DND-41 (cell line): ENCODE data around the gene PCDHGB3.
"Not testable (repeated sequence)": the region's sequence is repeated elsewhere in the genome, so short reads cannot be mapped to it uniquely, and the experiment has no call there.

Experiments used
- ATAC-seq: fragments of 200-7000 bp; cut with Tn5 transposase; 3 replicates; pipeline ENCODE4 v1.9.1; 2021; ENCODE audit warnings: low read depth; ENCODE audit not compliant: insufficient read depth
- DNase-seq: peaks from one replicate; pipeline ENCODE4 v3.0.0-alpha.2; 2020
- H2AFZ ChIP-seq: 2 replicates; pipeline ENCODE4 v1.6.0; 2012; ENCODE audit warnings: low read depth, low read length
- H3K27ac ChIP-seq: 2 replicates; pipeline ENCODE4 v1.5.1; 2012; ENCODE audit warnings: low read length, inconsistent platforms
- H3K27me3 ChIP-seq: fragments of 200-600 bp; sonication (generic); 2 replicates; pipeline ENCODE4 v1.6.0; 2012; ENCODE audit warnings: low read length, mild to moderate bottlenecking, inconsistent platforms; ENCODE audit not compliant: insufficient read depth, poor library complexity
- H3K36me3 ChIP-seq: 2 replicates; pipeline ENCODE4 v1.5.1; 2012; ENCODE audit warnings: low read length, inconsistent platforms; ENCODE audit not compliant: insufficient read depth
- H3K4me1 ChIP-seq: 2 replicates; pipeline ENCODE4 v1.5.1; 2012; ENCODE audit warnings: mild to moderate bottlenecking, low read length; ENCODE audit not compliant: insufficient read depth
- H3K4me2 ChIP-seq: 2 replicates; pipeline ENCODE4 v1.6.0; 2012; ENCODE audit warnings: mild to moderate bottlenecking, moderate library complexity, low read length, inconsistent platforms; ENCODE audit not compliant: insufficient read depth
- H3K4me3 ChIP-seq, 2 experiments: fragments of 200-600 bp in 1 of 2; shearing (Covaris generic) in 1 of 2; 2 replicates each; pipeline ENCODE4 v1.5.1; 2012 to 2016; ENCODE audit warnings: inconsistent platforms in 2 of 2, low read length in 2 of 2, mild to moderate bottlenecking in 2 of 2, low read depth in 1 of 2, moderate library complexity in 1 of 2
- H3K79me2 ChIP-seq: 2 replicates; pipeline ENCODE4 v1.6.0; 2012; ENCODE audit warnings: low read length, inconsistent platforms; ENCODE audit not compliant: insufficient read depth
- H3K9ac ChIP-seq: 2 replicates; pipeline ENCODE4 v1.6.0; 2012; ENCODE audit warnings: low read depth, mild to moderate bottlenecking, inconsistent platforms, low read length, moderate library complexity
- H3K9me3 ChIP-seq: 2 replicates; pipeline ENCODE4 v1.5.1; 2012; ENCODE audit warnings: low read length, moderate library complexity, mild to moderate bottlenecking, inconsistent platforms; ENCODE audit not compliant: insufficient read depth, severe bottlenecking
- H4K20me1 ChIP-seq: 2 replicates; pipeline ENCODE4 v1.6.0; 2012; ENCODE audit warnings: low read length; ENCODE audit not compliant: insufficient read depth
- CTCF ChIP-seq: IDR thresholded peaks from 2 replicates; pipeline ENCODE4 v1.5.1; 2012; ENCODE audit warnings: borderline replicate concordance, low read length, moderate library complexity, mild to moderate bottlenecking; ENCODE audit not compliant: poor library complexity, severe bottlenecking; ENCODE audit errors: extremely low read depth
- EZH2 ChIP-seq: IDR thresholded peaks from 3 replicates; pipeline ENCODE4 v1.6.1; 2012; ENCODE audit warnings: borderline replicate concordance, low read depth, mild to moderate bottlenecking, moderate library complexity, low read length, inconsistent platforms; ENCODE audit not compliant: severe bottlenecking

Gene PCDHGB3

DNA sequence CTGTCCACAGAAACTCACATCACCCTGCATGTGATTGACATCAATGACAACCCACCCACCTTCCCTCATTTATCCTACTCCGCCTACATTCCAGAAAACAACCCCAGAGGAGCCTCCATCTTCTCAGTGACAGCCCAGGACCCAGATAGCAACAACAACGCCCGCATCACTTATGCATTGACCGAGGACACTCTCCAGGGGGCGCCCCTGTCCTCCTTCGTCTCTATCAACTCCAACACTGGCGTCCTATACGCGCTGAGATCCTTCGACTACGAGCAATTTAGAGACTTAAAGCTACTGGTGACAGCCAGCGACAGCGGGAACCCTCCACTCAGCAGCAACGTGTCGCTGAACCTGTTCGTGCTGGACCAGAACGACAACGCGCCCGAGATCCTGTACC lies 24.7 kb upstream of the PCDHGB3 start:
- Histone ChIP-seq H2AFZ (no peak overlapping the region), H3K36me3 (no peaks in the 10 kb centered on the region), H3K27me3 (no peaks in the 10 kb centered on the region), H3K79me2 (no peaks in the 10 kb centered on the region), H3K4me3 (no peak overlapping the region), H3K27ac (no peak overlapping the region), H4K20me1 (no peaks in the 10 kb centered on the region), H3K9ac (no peak overlapping the region), H3K9me3 (no peaks in the 10 kb centered on the region), H3K4me1 (no peaks in the 10 kb centered on the region), H3K4me2 (no peak overlapping the region)
- ATAC-seq (no peak), DNase-seq (no peak)
- TF ChIP-seq EZH2: no peak
- TF ChIP-seq CTCF: no peak

GRCh38 chr5:141346017-141346416 lies 24.0 kb upstream of the PCDHGB3 start:
- H3K9me3 ChIP-seq, H3K79me2 ChIP-seq, H3K4me3 ChIP-seq, H3K36me3 ChIP-seq, ATAC-seq, H3K27ac ChIP-seq, H3K9ac ChIP-seq, H4K20me1 ChIP-seq, H2AFZ ChIP-seq, H3K4me2 ChIP-seq, H3K27me3 ChIP-seq, H3K4me1 ChIP-seq, DNase-seq: not testable (repeated sequence)

GRCh38 chr5:141349917-141350619 lies 20.0 kb upstream of the PCDHGB3 start, which contains the start of gene PCDHGB1:
PCDHGB1 (plus strand) TSS chr5:141350099; CDS start chr5:141350261, 162 bp downstream.
- DNase-seq (no peak), ATAC-seq (no peak)
- TF ChIP-seq EZH2 (no peak), CTCF (peak; percentile 17)
- no peaks in the 10 kb centered on the region for H3K4me1 ChIP-seq
- H3K27ac ChIP-seq: no peak within 1 kb of the TSS
- no peaks in the 10 kb centered on the region for H3K9me3 ChIP-seq
- H3K27me3 ChIP-seq: no peaks in the 10 kb centered on the region
- H3K4me3 ChIP-seq: no peak within 1 kb of the TSS
- H3K36me3 ChIP-seq: no peaks in the 10 kb centered on the region
- H2AFZ ChIP-seq: 0 out of 2 replicates have a peak within 1 kb of the TSS, but pooled peaks have one; percentile 10
- H4K20me1 ChIP-seq: no peaks in the 10 kb centered on the region
- H3K79me2 ChIP-seq: no peaks in the 10 kb centered on the region
- H3K4me2 ChIP-seq: no peak within 1 kb of the TSS
- H3K9ac ChIP-seq: no peak within 1 kb of the TSS

DNA sequence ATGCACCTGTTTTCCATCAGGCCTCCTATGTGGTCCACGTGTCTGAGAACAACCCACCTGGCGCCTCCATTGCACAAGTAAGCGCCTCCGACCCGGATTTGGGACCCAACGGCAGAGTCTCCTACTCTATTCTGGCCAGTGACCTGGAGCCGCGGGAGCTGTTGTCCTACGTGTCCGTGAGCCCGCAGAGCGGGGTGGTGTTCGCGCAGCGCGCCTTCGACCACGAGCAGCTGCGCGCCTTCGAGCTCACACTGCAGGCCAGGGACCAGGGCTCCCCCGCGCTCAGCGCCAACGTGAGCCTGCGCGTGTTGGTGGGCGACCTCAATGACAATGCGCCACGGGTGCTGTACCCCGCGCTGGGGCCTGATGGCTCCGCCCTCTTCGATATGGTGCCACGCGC lies 18.5 kb upstream of the PCDHGB3 start:
- no peak overlapping the region for H3K4me2 ChIP-seq
- H3K9ac ChIP-seq: no peak overlapping the region
- DNase-seq (no peak), ATAC-seq (no peak)
- H3K4me3 ChIP-seq: no peak overlapping the region
- H4K20me1 ChIP-seq: no peaks in the 10 kb centered on the region
- no peaks in the 10 kb centered on the region for H3K36me3 ChIP-seq
- no peak for TF ChIP-seq CTCF
- H3K79me2 ChIP-seq: no peaks in the 10 kb centered on the region
- no peak overlapping the region for H3K27ac ChIP-seq
- H3K27me3 ChIP-seq: no peaks in the 10 kb centered on the region
- no peak overlapping the region for H2AFZ ChIP-seq
- no peaks in the 10 kb centered on the region for H3K4me1 ChIP-seq
- H3K9me3 ChIP-seq: no peaks in the 10 kb centered on the region
